GM18498 (cell line): ENCODE results near the gene SORCS2.
"Not testable (repeated sequence)": the region's sequence is repeated elsewhere in the genome, so short reads cannot be mapped to it uniquely, and the experiment has no call there.

ENCODE experiments used
- ATAC-seq: cut with Tn5 transposase; IDR thresholded peaks from one replicate; pipeline ENCODE4 v1.9.1; 2021; ENCODE audit warnings: mild to moderate bottlenecking, moderate library complexity; ENCODE audit not compliant: unreplicated experiment

SORCS2 gene

GRCh38 chr4:7590189-7590588 lies 397.9 kb downstream of the SORCS2 start:
- ATAC-seq, result no peak

GRCh38 chr4:7590899-7591298 lies 398.6 kb downstream of the SORCS2 start:
- ATAC-seq, result no peak

GRCh38 chr4:7591409-7592053 lies 399.2 kb downstream of the SORCS2 start:
- no peak for ATAC-seq

- no peak for ATAC-seq
Observed at GRCh38 chr4:7593646-7594412, 401.5 kb downstream of the SORCS2 start.

- ATAC-seq, result no peak
Observed at GRCh38 chr4:7595934-7596461, 403.7 kb downstream of the SORCS2 start.

- ATAC-seq, result no peak
Observed at GRCh38 chr4:7596918-7597606, 404.7 kb downstream of the SORCS2 start.

- ATAC-seq, result no peak
Observed at GRCh38 chr4:7598939-7599790, 406.8 kb downstream of the SORCS2 start.

GRCh38 chr4:7600247-7600646 lies 407.9 kb downstream of the SORCS2 start:
- no peak for ATAC-seq

- not testable (repeated sequence) for ATAC-seq
Observed at GRCh38 chr4:7602166-7602565, 409.8 kb downstream of the SORCS2 start.

- ATAC-seq, result no peak
Observed at GRCh38 chr4:7607156-7607910, 415.0 kb downstream of the SORCS2 start.

- ATAC-seq, result no peak
Observed at GRCh38 chr4:7608046-7608445, 415.7 kb downstream of the SORCS2 start.

GRCh38 chr4:7609316-7609715 lies 417.0 kb downstream of the SORCS2 start:
- no peak for ATAC-seq

GRCh38 chr4:7610022-7610670 lies 417.8 kb downstream of the SORCS2 start:
- no peak for ATAC-seq

GRCh38 chr4:7610841-7611240 lies 418.5 kb downstream of the SORCS2 start:
- no peak for ATAC-seq

- no peak for ATAC-seq
Observed at GRCh38 chr4:7612311-7612897, 420.1 kb downstream of the SORCS2 start.

GRCh38 chr4:7614350-7614949 lies 422.1 kb downstream of the SORCS2 start:
- ATAC-seq, result no peak

GRCh38 chr4:7616193-7616592 lies 423.9 kb downstream of the SORCS2 start:
- ATAC-seq, result no peak

GRCh38 chr4:7618361-7618760 lies 426.0 kb downstream of the SORCS2 start:
- no peak for ATAC-seq
